Measurements from ENCODE around the gene LGR4. TPM values are rescaled to one million over a fixed set of nuclear protein-coding genes. Genes with fewer than 3 reads are reported as not detected.

LGR4 gene
- total and polyA plus RNA-seq, 2 of the 13 experiments (the other 11 are each of a cell fraction or from before 2014, with no cell fraction given): 42.1 to 68.7 TPM

DNA sequence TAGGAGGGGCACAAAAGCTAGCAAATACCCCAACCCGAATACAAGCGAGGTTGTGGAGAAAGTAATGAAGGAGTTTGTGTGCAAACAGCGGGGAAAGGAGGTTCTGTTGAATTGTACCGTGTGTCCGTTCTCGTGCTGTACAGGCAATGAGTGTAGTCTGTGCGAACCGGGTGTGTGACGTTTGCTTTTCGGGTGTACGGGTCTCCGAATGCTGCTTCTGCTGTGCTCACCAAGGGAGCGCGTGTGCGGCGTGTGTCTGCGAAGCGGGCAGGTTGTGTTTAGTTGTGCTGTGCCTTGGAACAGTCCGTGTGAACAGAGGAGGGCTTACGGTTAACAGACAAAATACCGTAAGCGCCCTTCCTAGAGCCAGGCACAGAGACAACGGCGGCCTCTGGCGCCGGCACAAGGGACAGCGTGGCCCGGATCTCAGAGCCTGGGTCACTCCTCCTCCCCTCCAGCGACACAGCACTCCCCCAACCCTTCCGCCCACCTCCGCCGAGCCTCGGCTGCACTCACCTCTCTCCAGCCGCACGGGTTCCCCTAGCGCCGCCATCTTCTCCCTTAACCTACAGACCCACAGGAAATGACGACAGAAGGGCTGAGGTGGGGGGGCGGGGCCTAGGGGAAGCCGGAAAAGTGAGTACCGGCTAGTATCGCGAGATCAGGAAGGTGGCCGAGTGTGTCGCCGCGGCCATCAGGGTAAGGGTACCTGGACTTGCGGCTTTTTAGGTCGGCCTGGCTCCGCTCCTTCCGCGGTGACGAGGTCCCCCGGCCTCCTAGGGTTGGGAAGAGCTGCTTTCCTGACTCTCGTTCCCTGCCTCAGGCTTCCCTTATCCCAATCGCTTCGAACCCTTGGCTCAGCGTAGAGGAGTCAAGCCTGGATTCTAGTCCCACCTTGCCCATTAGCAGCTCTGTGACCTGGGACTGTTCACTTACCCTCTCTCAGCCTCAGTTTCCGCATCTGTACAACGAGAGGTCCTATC lies 33.9 kb upstream of the LGR4 start, which contains the start of gene LIN7C (continued):
- TF ChIP-seq ZNF484 (CRISPR knock-in tag; IDR thresholded peaks at IDR 0.05; ENCODE audit: borderline replicate concordance, low read depth): no peak
- TF ChIP-seq ZNF598 (CRISPR knock-in tag; IDR thresholded peaks at IDR 0.05; ENCODE audit: borderline replicate concordance): no peak
- TF ChIP-seq ZSCAN29 (CRISPR knock-in tag; conservative IDR thresholded peaks at IDR 0.05): no peak
- TF ChIP-seq ZNF564 (CRISPR knock-in tag; IDR thresholded peaks at IDR 0.05): no peak
- no peak for TF ChIP-seq ZNF260 (CRISPR knock-in tag; IDR thresholded peaks at IDR 0.05; ENCODE audit: borderline replicate concordance, low read depth)
- TF ChIP-seq POLR2AphosphoS2 (IDR thresholded peaks at IDR 0.05; ENCODE audit: low read depth, low read length): no peak
- TF ChIP-seq ZNF75D (CRISPR knock-in tag; IDR thresholded peaks at IDR 0.05; ENCODE audit: borderline replicate concordance): no peak
- TF ChIP-seq ZNF609 (CRISPR knock-in tag; IDR thresholded peaks at IDR 0.05; ENCODE audit: borderline replicate concordance): no peak
- no peak; the same call in 1 of the 2 replicates for TF ChIP-seq ZNF737 (CRISPR knock-in tag; IDR thresholded peaks at IDR 0.05; ENCODE audit: borderline replicate concordance)
- TF ChIP-seq THYN1 (CRISPR knock-in tag; IDR thresholded peaks at IDR 0.05; ENCODE audit: borderline replicate concordance, low read depth): no peak
- no peak for TF ChIP-seq NFE2L2 (IDR thresholded peaks at IDR 0.05; ENCODE audit: low read length)
- TF ChIP-seq, protein P1, sequence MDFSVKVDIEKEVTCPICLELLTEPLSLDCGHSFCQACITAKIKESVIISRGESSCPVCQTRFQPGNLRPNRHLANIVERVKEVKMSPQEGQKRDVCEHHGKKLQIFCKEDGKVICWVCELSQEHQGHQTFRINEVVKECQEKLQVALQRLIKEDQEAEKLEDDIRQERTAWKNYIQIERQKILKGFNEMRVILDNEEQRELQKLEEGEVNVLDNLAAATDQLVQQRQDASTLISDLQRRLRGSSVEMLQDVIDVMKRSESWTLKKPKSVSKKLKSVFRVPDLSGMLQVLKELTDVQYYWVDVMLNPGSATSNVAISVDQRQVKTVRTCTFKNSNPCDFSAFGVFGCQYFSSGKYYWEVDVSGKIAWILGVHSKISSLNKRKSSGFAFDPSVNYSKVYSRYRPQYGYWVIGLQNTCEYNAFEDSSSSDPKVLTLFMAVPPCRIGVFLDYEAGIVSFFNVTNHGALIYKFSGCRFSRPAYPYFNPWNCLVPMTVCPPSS (IDR thresholded peaks at IDR 0.05): no peak
- no peak for TF ChIP-seq SP140L (CRISPR knock-in tag; IDR thresholded peaks at IDR 0.05; ENCODE audit: borderline replicate concordance)
- no peak for TF ChIP-seq ZNF552 (CRISPR knock-in tag; IDR thresholded peaks at IDR 0.05; ENCODE audit: borderline replicate concordance)
- TF ChIP-seq, protein P2, sequence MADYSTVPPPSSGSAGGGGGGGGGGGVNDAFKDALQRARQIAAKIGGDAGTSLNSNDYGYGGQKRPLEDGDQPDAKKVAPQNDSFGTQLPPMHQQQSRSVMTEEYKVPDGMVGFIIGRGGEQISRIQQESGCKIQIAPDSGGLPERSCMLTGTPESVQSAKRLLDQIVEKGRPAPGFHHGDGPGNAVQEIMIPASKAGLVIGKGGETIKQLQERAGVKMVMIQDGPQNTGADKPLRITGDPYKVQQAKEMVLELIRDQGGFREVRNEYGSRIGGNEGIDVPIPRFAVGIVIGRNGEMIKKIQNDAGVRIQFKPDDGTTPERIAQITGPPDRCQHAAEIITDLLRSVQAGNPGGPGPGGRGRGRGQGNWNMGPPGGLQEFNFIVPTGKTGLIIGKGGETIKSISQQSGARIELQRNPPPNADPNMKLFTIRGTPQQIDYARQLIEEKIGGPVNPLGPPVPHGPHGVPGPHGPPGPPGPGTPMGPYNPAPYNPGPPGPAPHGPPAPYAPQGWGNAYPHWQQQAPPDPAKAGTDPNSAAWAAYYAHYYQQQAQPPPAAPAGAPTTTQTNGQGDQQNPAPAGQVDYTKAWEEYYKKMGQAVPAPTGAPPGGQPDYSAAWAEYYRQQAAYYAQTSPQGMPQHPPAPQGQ (CRISPR knock-in tag; IDR thresholded peaks at IDR 0.05; ENCODE audit: borderline replicate concordance): no peak
- no peak for TF ChIP-seq ADNP (CRISPR knock-in tag; IDR thresholded peaks at IDR 0.05)
- no peak; the same call in 1 of the 2 replicates for TF ChIP-seq SIX1 (CRISPR knock-in tag; IDR thresholded peaks at IDR 0.05; ENCODE audit: borderline replicate concordance)
- no peak for TF ChIP-seq SOX13 (IDR thresholded peaks at IDR 0.05)
- TF ChIP-seq SOX13 (CRISPR knock-in tag; conservative IDR thresholded peaks at IDR 0.05 in 1 of 2, IDR thresholded peaks at IDR 0.05 in 1 of 2): no peak
- no peak for TF ChIP-seq ZKSCAN1 (IDR thresholded peaks at IDR 0.05; ENCODE audit: low read length)

Measured in HepG2 (cell line).